ENCODE results near the gene R3HDM4.

The R3HDM4 gene

GRCh38 chr19:936175-936546 lies 23.1 kb upstream of the R3HDM4 start:
- H3K4me3 ChIP-seq (replicated peaks; ENCODE audit: low read depth, low read length): no peak overlapping the region
- TF ChIP-seq, protein P1, sequence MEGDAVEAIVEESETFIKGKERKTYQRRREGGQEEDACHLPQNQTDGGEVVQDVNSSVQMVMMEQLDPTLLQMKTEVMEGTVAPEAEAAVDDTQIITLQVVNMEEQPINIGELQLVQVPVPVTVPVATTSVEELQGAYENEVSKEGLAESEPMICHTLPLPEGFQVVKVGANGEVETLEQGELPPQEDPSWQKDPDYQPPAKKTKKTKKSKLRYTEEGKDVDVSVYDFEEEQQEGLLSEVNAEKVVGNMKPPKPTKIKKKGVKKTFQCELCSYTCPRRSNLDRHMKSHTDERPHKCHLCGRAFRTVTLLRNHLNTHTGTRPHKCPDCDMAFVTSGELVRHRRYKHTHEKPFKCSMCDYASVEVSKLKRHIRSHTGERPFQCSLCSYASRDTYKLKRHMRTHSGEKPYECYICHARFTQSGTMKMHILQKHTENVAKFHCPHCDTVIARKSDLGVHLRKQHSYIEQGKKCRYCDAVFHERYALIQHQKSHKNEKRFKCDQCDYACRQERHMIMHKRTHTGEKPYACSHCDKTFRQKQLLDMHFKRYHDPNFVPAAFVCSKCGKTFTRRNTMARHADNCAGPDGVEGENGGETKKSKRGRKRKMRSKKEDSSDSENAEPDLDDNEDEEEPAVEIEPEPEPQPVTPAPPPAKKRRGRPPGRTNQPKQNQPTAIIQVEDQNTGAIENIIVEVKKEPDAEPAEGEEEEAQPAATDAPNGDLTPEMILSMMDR (IDR thresholded peaks at IDR 0.05; ENCODE audit: low read depth, low read length, missing control alignments): no peak
- no peak for DNase-seq (ENCODE audit: extremely low read depth, low read depth)

GRCh38 chr19:934865-935479 lies 22.0 kb upstream of the R3HDM4 start:
- H3K4me3 ChIP-seq (replicated peaks; ENCODE audit: low read depth, low read length): no peak overlapping the region
- TF ChIP-seq, protein P1 (IDR thresholded peaks at IDR 0.05; ENCODE audit: low read depth, low read length, missing control alignments): no peak
- DNase-seq (ENCODE audit: extremely low read depth, low read depth): peak; percentile 39

DNA sequence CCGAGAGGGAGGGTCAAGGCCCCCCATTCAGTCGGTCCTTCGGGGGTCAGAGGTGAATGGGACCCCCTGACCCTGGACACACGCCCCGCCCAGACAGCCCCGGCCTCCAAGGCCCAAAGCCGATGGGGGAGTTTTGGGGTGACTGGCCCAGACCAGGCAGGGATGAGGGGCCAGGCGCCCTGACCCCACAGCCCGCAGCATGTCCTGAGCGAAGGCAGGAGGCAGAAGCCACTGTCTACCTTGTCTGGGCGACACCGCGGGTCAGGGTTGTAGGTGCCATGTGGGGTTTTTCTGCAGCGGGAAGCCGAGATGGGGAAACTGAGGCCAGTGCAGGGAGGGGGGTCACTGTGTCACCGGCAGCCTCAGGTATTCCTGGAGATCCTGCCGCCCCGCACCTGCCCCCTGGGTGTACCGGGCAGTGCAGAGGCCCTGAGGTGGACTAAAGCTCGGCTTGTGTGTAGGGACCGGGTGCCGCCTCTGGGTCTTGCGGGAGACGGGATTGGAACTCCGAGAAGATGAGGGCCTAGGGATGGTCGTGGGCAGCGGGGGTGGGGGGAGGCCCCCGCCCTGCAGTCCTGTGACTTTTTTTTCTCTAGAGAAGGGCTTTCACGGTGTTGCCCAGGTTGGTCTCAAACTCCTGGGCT lies 21.3 kb upstream of the R3HDM4 start:
- TF ChIP-seq, protein P1 (IDR thresholded peaks at IDR 0.05; ENCODE audit: low read depth, low read length, missing control alignments): no peak
- DNase-seq (ENCODE audit: extremely low read depth, low read depth): no peak

GRCh38 chr19:933553-933882 lies 20.5 kb upstream of the R3HDM4 start:
- TF ChIP-seq, protein P1 (IDR thresholded peaks at IDR 0.05; ENCODE audit: low read depth, low read length, missing control alignments): no peak
- no peak for DNase-seq (ENCODE audit: extremely low read depth, low read depth)
- H3K4me3 ChIP-seq (replicated peaks; ENCODE audit: low read depth, low read length): peak overlapping the region; percentile 38

More for the DNA sequence above, 21.3 kb upstream of the R3HDM4 start:
- peak overlapping the region; percentile 38 for H3K4me3 ChIP-seq (replicated peaks; ENCODE audit: low read depth, low read length)

DNA sequence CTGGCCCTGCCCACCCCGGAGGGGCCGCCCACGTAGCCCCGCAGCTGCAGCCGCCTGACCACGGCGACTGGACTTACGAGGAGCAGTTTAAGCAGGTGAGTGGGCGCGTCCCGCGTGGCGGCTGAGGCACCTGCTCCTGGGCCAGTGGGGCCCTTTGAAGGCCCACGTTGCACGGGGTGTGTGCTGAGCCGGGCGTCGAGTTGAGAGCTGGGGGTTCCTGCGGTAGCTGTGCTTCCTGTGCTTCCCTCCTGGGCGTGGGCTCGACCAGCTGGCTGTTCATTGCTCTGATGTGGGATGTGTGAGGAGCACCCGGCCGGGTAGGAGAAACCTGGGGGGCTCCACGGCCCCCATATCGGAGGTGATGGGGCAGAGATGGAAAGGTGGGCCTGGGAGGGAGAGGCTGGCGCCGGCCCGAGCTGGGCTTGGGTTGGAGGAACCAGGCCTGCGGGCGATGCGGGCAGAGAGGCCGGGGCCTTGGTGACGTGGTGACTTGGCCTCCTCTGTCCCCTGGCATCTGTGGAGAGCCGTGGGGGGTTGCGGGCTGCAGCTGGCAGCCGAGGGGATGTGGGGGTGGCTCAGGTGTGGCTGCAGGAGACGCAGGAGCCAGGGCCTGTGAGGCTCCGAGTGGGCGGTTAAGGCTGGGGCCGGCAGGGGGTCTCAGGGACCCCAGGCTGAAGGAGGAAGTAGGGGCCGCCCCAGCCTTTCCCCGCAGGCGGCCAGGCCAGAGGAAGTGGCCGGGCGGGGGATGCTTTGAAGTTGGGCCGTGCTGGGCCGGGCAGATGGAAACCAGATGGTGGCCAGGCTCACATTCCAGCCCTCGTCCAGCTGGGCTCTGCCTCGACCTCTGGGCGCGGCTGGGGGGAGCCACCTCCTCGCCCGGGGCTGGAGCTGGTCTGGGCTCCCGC lies 19.9 kb upstream of the R3HDM4 start:
- DNase-seq (ENCODE audit: extremely low read depth, low read depth): peak; percentile 92
- H3K4me3 ChIP-seq (replicated peaks; ENCODE audit: low read depth, low read length): peak overlapping the region; percentile 38
- TF ChIP-seq, protein P1 (IDR thresholded peaks at IDR 0.05; ENCODE audit: low read depth, low read length, missing control alignments): no peak

DNA sequence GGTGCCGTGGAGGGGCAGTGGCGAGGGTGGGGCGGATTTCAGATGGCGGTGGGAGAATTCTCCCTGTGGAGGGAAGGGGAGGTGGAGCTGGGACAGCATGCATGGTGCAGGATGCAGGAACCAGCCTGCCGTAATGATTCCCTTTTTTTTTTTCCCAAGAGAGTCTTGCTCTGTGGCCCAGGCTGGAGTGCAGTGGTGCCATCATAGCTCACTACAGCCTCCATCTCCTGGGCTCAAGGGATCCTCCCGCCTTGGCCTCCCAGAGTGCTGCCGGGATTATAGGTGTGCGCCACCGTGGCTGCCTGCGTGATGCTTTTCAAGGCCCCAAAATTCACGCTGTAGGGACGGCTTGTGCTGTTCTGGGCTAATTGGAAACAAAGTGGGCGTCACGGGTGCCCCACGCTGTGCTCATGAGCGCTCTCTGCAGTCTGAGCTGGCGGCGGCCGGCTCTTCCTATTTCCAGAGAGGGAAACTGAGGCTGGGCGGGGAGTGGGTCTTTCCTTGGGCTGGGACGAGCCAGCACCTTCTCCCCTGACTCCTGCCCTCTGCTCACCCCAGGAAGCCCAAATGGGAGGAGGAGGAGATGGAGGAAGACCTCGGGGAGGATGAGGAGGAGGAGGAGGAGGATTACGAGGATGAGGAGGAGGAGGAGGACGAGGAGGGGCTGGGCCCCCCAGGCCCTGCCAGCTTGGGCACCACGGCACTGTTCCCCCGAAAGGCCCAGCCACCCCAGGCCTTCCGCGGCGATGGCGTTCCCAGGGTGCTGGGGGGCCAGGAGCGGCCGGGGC lies 19.0 kb upstream of the R3HDM4 start:
- TF ChIP-seq, protein P1 (IDR thresholded peaks at IDR 0.05; ENCODE audit: low read depth, low read length, missing control alignments): no peak
- H3K4me3 ChIP-seq (replicated peaks; ENCODE audit: low read depth, low read length): peak overlapping the region; percentile 38
- DNase-seq (ENCODE audit: extremely low read depth, low read depth): no peak

Data from HFF-Myc (cell line).